Prostate gland (tissue), 2 donors: ENCODE measurements around the gene KCP. TPM values are rescaled to one million over a fixed set of nuclear protein-coding genes. Genes with fewer than 3 reads are reported as not detected.

Experiments used
- DNase-seq: peaks from one replicate; pipeline ENCODE4 v3.0.0-alpha.2; 2019; ENCODE audit warnings: low spot score
- H3K27ac ChIP-seq, 2 donors: fragments of 200-600 bp; sonication (generic); 2 replicates each; pipeline ENCODE4 v1.5.1; 2017 to 2019
- H3K27me3 ChIP-seq: fragments of 200-600 bp; sonication (generic); replicated peaks from 2 replicates; pipeline ENCODE4 v1.5.1; 2019; ENCODE audit not compliant: insufficient read depth
- H3K36me3 ChIP-seq, 2 donors: fragments of 200-600 bp; sonication (generic); 1 replicate in 1 of 2; 2 replicates in 1 of 2; pipeline versions ENCODE4 v1.5.1 to v1.8.1; 2017 to 2019
- H3K4me1 ChIP-seq: fragments of 200-600 bp; sonication (generic); replicated peaks from 2 replicates; pipeline ENCODE4 v1.5.1; 2019
- H3K4me3 ChIP-seq, 2 donors: fragments of 200-600 bp; sonication (generic); 2 replicates each; pipeline ENCODE4 v1.5.1; 2017 to 2019
- H3K9me3 ChIP-seq: fragments of 200-600 bp; sonication (generic); 2 replicates; pipeline ENCODE4 v1.5.1; 2017
- CTCF ChIP-seq, 4 experiments: fragments of 200-600 bp in 2 of 4; fragments of 450-650 bp in 2 of 4; sonication (generic) in 2 of 4; IDR thresholded peaks; 1 replicate in 3 of 4; 2 replicates in 1 of 4; pipeline ENCODE4 v1.5.1; 2016 to 2019; ENCODE audit warnings: antibody characterized with exemption in 4 of 4, mild to moderate bottlenecking in 2 of 4, moderate library complexity in 2 of 4
- POLR2A ChIP-seq: fragments of 450-650 bp; IDR thresholded peaks from one replicate; pipeline ENCODE4 v1.6.1; 2016; ENCODE audit warnings: antibody characterized with exemption, mild to moderate bottlenecking
- POLR2AphosphoS5 ChIP-seq: sonication (generic); formaldehyde crosslinking; IDR thresholded peaks from one replicate; pipeline ENCODE4 v1.6.1; 2017; ENCODE audit warnings: antibody characterized with exemption
- WGBS: methylation state at CpG from one replicate; pipeline ENCODE4 v1.1.5; 2018; 5-methylcytosine and 5-hydroxymethylcytosine counted together
- intact Hi-C: fragments of 100-400 bp; cut with DNase I; formaldehyde crosslinking; loops from one replicate; pipeline ENCODE4 v1.14.2; 2022
- total RNA-seq, 2 donors: library from RNA; depleted of rRNA; stranded (reverse); fragments of >200 nt; gene quantifications; one replicate each; pipeline ENCODE4 v1.1.0, GENCODE V29; 2016

The KCP gene
- total RNA-seq, 2 donors from 2014 or later = 0.45 TPM; not detected in 1

DNA sequence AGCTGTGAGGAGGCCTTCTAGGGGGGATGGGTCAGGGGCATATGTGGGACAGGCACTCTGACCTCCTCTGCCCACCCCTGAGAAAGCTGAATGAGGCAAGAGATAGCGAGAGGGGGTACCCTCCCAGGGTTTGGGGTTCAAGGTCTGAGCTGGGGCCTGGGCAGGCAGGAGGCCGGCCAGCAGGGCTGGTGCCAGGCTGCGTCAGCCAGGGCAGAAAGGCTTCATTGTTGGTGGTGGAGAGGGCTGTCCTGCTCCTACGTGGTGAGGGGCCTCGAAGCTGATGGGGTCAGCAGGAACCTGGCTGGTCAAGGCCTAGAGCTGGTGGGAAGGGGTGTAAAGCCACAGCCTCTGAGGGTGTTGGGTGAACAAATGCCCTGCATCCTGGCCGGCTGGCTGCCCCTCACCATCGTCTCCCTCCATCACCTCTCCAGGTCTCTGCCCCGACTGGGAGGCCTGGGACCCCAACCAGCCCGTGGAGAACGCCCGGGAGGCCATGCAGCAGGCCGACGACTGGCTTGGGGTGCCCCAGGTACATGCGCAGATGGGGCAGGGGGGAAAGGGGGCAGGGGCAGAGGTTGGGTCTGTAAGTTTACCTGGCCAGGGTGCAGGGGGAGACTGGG is 73.7 kb downstream of the KCP start:
- intact Hi-C loops = no loop called here
- peak overlapping the region in 1 of 2 donors; percentile 19 for H3K27ac ChIP-seq
- 90% methylated on average over 14 of the region's 14 CpGs for WGBS
- H3K4me3 ChIP-seq = no peak overlapping the region
- no peak for TF ChIP-seq POLR2A
- no peak for TF ChIP-seq CTCF (IDR thresholded peaks at IDR 0.05)
- no peak for TF ChIP-seq POLR2AphosphoS5
- no peaks in the 10 kb centered on the region for H3K4me1 ChIP-seq
- no peaks in the 10 kb centered on the region for H3K36me3 ChIP-seq
- no peaks in the 10 kb centered on the region for H3K9me3 ChIP-seq
- H3K27me3 ChIP-seq = no peaks in the 10 kb centered on the region
- DNase-seq = no peak

DNA sequence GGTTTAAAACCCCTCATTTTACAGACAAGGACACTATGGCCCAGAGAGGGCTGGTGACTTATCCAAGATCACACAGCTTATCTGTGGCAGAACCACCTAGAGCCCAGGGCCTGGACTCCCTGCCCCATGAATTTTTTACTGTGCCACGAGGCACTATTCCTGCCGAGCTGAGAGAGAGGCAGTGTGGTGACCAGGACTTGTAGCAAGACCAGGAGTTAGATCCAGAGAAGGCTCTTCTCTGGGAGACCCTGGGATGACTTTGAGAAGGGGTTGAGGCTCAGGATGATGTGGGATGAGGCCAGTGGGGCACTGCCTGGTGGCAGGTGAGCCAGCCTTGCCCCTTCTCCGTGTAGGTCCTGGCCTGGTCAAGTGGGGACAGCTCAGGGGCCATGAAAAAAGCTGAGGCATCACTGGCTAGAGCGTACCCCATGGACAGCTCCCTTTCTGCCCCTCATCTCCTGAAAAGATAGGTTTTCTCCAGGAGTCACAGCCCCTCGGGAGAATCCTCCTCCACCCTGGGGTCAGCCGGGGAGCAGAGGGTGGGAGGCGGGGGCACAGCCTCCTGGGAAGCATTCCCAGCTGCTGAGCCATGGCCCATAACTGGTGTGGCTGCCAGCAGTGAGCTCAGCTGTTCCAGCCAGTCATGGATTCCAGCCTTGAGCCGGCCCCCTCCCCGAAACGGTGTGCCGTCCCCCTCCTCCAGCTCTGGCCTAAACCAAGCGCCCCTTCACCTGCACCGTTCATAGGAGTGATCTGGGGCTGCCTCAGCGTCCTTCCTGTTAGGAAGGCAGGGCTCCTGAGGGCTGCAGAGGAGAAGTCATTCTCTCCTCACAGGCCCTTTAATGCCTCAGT is 74.5 kb downstream of the KCP start:
- no peaks in the 10 kb centered on the region for H3K27me3 ChIP-seq
- H3K9me3 ChIP-seq = no peaks in the 10 kb centered on the region
- TF ChIP-seq POLR2AphosphoS5 (no peak), POLR2A (no peak), CTCF (IDR thresholded peaks at IDR 0.05) (no peak)
- H3K36me3 ChIP-seq = no peaks in the 10 kb centered on the region
- no peaks in the 10 kb centered on the region for H3K4me1 ChIP-seq
- intact Hi-C loops = no loop called here
- no peak overlapping the region for H3K4me3 ChIP-seq
- H3K27ac ChIP-seq = peak overlapping the region in 1 of 2 donors; percentile 19
- DNase-seq = no peak
- WGBS = 61% methylated on average over 14 of the region's 14 CpGs

GRCh38 chr7:128835231-128835751 is 75.2 kb downstream of the KCP start:
- no peaks in the 10 kb centered on the region for H3K9me3 ChIP-seq
- no peak for DNase-seq
- TF ChIP-seq POLR2A = no peak
- no peak for TF ChIP-seq CTCF (IDR thresholded peaks at IDR 0.05)
- TF ChIP-seq POLR2AphosphoS5 = no peak
- WGBS = 85% methylated on average over 16 of the region's 16 CpGs
- no peaks in the 10 kb centered on the region for H3K36me3 ChIP-seq
- no peak overlapping the region for H3K27ac ChIP-seq
- intact Hi-C loops = no loop called here
- no peaks in the 10 kb centered on the region for H3K27me3 ChIP-seq
- no peak overlapping the region for H3K4me3 ChIP-seq
- no peaks in the 10 kb centered on the region for H3K4me1 ChIP-seq

- no peaks in the 10 kb centered on the region for H3K9me3 ChIP-seq
- H3K27me3 ChIP-seq = no peaks in the 10 kb centered on the region
- H3K27ac ChIP-seq = peak overlapping the region in 1 of 2 donors; percentile 78
- TF ChIP-seq CTCF (IDR thresholded peaks at IDR 0.05) (no peak), POLR2AphosphoS5 (no peak), POLR2A (no peak)
- no peaks in the 10 kb centered on the region for H3K4me1 ChIP-seq
- intact Hi-C loops = loop anchor here (5.0 kb wide), 1 partner anchor 97 kb away; the partner anchor contains the start of gene CALU
- DNase-seq = no peak
- 16% methylated on average over 4 of the region's 4 CpGs for WGBS
- H3K36me3 ChIP-seq = no peaks in the 10 kb centered on the region
- H3K4me3 ChIP-seq = no peak overlapping the region
Measured at GRCh38 chr7:128833946-128834325, 76.6 kb downstream of the KCP start.
